22Rv1 (cell line): ENCODE measurements around the gene TMEM8B.

Source experiments
- H3K27ac ChIP-seq: fragments of 450-650 bp; 2 replicates; pipeline ENCODE4 v1.5.1; 2017
- CTCF ChIP-seq: fragments of 450-650 bp; IDR thresholded peaks from 2 replicates; pipeline ENCODE4 v1.5.1; 2017; ENCODE audit warnings: mild to moderate bottlenecking
- ZFX ChIP-seq: fragments of 450-650 bp; IDR thresholded peaks from 2 replicates; pipeline ENCODE4 v1.6.1; 2017; ENCODE audit warnings: antibody characterized with exemption, borderline replicate concordance

Gene TMEM8B

GRCh38 chr9:35907711-35908503 lies 78.9 kb downstream of the TMEM8B start:
- no peak for TF ChIP-seq ZFX
- no peak for TF ChIP-seq CTCF
- no peak overlapping the region for H3K27ac ChIP-seq

- no peak overlapping the region for H3K27ac ChIP-seq
- TF ChIP-seq CTCF (no peak), ZFX (no peak)
These were observed 79.6 kb downstream of the TMEM8B start for GRCh38 chr9:35908504-35909125.

- TF ChIP-seq CTCF (no peak), ZFX (no peak)
- no peak within 1 kb of the TSS for H3K27ac ChIP-seq
These were observed 80.2 kb downstream of the TMEM8B start, which contains the start of gene SPAAR for GRCh38 chr9:35909274-35909673. TSS of gene SPAAR (plus strand) at chr9:35909490. CDS start at chr9:35910464, 974 bp downstream.

GRCh38 chr9:35909687-35910612 lies 80.9 kb downstream of the TMEM8B start:
- no peak for TF ChIP-seq CTCF
- TF ChIP-seq ZFX: no peak
- no peak overlapping the region for H3K27ac ChIP-seq

GRCh38 chr9:35910613-35911359 lies 81.8 kb downstream of the TMEM8B start:
- TF ChIP-seq ZFX (no peak), CTCF (peak; percentile 86)
- H3K27ac ChIP-seq: no peak overlapping the region

GRCh38 chr9:35911690-35912089 lies 82.7 kb downstream of the TMEM8B start:
- TF ChIP-seq CTCF (no peak), ZFX (no peak)
- H3K27ac ChIP-seq: no peak overlapping the region
